RPMI8226 (cell line): ENCODE data around the gene SPTB.
A peak's percentile ranks its signal among the peaks of the same experiment; 100 is the strongest.

ENCODE experiments used
- DNase-seq: peaks from one replicate; pipeline ENCODE4 v3.0.0-alpha.2; 2015

SPTB gene

GRCh38 chr14:64705381-64706118, 174.2 kb downstream of the SPTB start:
- DNase-seq, result peak; percentile 24

- peak; percentile 22 for DNase-seq
Measured at GRCh38 chr14:64704743-64705380, 174.8 kb downstream of the SPTB start.

GRCh38 chr14:64704143-64704742, 175.5 kb downstream of the SPTB start, which contains the start of gene PLEKHG3:
Gene PLEKHG3, plus strand, starts transcription at chr14:64704424. Its CDS starts 23,208 bp downstream, at chr14:64727632.
- peak; percentile 48 for DNase-seq

GRCh38 chr14:64703395-64704142, 176.1 kb downstream of the SPTB start:
- no peak for DNase-seq

GRCh38 chr14:64702493-64703394, 177.0 kb downstream of the SPTB start:
- DNase-seq, result no peak

GRCh38 chr14:64701660-64702059, 178.0 kb downstream of the SPTB start:
- DNase-seq, result no peak

- DNase-seq, result peak; percentile 69
Measured at GRCh38 chr14:64700894-64701293, 178.8 kb downstream of the SPTB start.

- DNase-seq, result no peak
Measured at GRCh38 chr14:64700290-64700689, 179.4 kb downstream of the SPTB start.

GRCh38 chr14:64698903-64699302, 180.8 kb downstream of the SPTB start:
- peak; percentile 70 for DNase-seq

- no peak for DNase-seq
Measured at GRCh38 chr14:64696355-64696857, 183.3 kb downstream of the SPTB start.
